Colonic mucosa (tissue), 4 donors: Measurements from ENCODE around the gene GPR87. TPM values are rescaled to one million over a fixed set of nuclear protein-coding genes. Genes with fewer than 3 reads are reported as not detected.
A peak's percentile ranks its signal among the peaks of the same experiment; 100 is the strongest.

Source experiments
- DNase-seq: peaks from one replicate; pipeline ENCODE4 v3.0.0-alpha.2; 2020
- H3K27ac ChIP-seq: fragments of 200-600 bp; one replicate; pipeline ENCODE4 v1.8.0; 2021
- H3K27me3 ChIP-seq: fragments of 200-600 bp; one replicate; pipeline ENCODE4 v1.8.0; 2021
- H3K36me3 ChIP-seq: fragments of 200-600 bp; one replicate; pipeline ENCODE4 v1.8.0; 2021
- H3K4me1 ChIP-seq: fragments of 200-600 bp; one replicate; pipeline ENCODE4 v1.8.0; 2021; ENCODE audit warnings: mild to moderate bottlenecking
- H3K4me3 ChIP-seq: fragments of 200-600 bp; one replicate; pipeline ENCODE4 v1.8.0; 2021
- H3K9ac ChIP-seq, 2 donors: one replicate each; pipeline ENCODE4 v1.7.0; 2013; ENCODE audit warnings: control low read depth in 2 of 2, low read depth in 2 of 2, low read length in 2 of 2
- H3K9me3 ChIP-seq: fragments of 200-600 bp; one replicate; pipeline ENCODE4 v1.8.0; 2021
- CTCF ChIP-seq: fragments of 200-600 bp; IDR thresholded peaks from one replicate; pipeline ENCODE4 v1.8.0; 2022; ENCODE audit warnings: antibody characterized with exemption, mild to moderate bottlenecking
- intact Hi-C: fragments of 100-400 bp; cut with DNase I; formaldehyde crosslinking; loops from one replicate; pipeline ENCODE4 v1.14.1; 2022
- total RNA-seq, 2 donors: library from RNA; stranded (reverse); fragmentation: NEBNext Ultra II Directional in 1 of 2; extraction: Animal tissue kit (Norgen Biotek cat#: 25700) in 1 of 2; gene quantifications; one replicate each; pipeline ENCODE4 v1.2.1, GENCODE V29; 2021
- donor health status: healthy.
- donor health status: DM: no; HTN: no; CAD: no.
- donor health status: DM: no; HTN: no; CAD: no.

GPR87 gene
- total RNA-seq, 2 donors from 2014 or later: not detected

- no peaks in the 10 kb centered on the region for H3K9me3 ChIP-seq
- no peak for TF ChIP-seq CTCF
- intact Hi-C loops: no loop called here
- H3K27ac ChIP-seq: peak overlapping the region; percentile 37
- DNase-seq: no peak
- H3K36me3 ChIP-seq: no peaks in the 10 kb centered on the region
- H3K4me3 ChIP-seq: no peak overlapping the region
- no peaks in the 10 kb centered on the region for H3K27me3 ChIP-seq
- no peaks in the 10 kb centered on the region for H3K4me1 ChIP-seq
- H3K9ac ChIP-seq: no peak overlapping the region
Measured at GRCh38 chr3:151265866-151266265, 50.8 kb downstream of the GPR87 start.

DNA sequence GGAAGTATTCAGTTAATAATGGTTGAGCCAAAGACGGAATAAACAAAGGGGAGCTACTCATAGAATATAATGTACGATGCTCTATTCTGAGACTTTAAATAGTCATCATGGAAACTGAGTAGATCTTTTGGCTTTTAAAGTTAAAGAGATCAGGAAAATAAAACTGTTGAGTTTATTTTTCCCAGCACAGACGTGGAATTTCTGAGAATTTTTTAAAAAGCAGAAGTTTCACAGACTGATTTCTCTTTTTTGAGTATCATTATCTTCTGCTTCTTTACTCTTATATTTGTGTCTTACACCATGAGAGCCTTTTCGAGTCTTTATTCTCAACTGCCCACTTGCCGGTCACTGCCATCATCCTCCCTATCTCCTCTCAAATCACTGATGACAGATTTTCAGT, 51.5 kb downstream of the GPR87 start:
- no peaks in the 10 kb centered on the region for H3K9me3 ChIP-seq
- intact Hi-C loops: no loop called here
- TF ChIP-seq CTCF: no peak
- no peak overlapping the region for H3K9ac ChIP-seq
- H3K36me3 ChIP-seq: no peaks in the 10 kb centered on the region
- no peak overlapping the region for H3K4me3 ChIP-seq
- DNase-seq: no peak
- peak overlapping the region; percentile 27 for H3K27ac ChIP-seq
- H3K4me1 ChIP-seq: no peaks in the 10 kb centered on the region
- H3K27me3 ChIP-seq: no peaks in the 10 kb centered on the region

GRCh38 chr3:151264605-151265004, 52.0 kb downstream of the GPR87 start:
- Histone ChIP-seq H3K9me3 (no peaks in the 10 kb centered on the region), H3K4me3 (no peak overlapping the region), H3K9ac (no peak overlapping the region), H3K27me3 (no peaks in the 10 kb centered on the region), H3K27ac (peak overlapping the region; percentile 27), H3K4me1 (no peaks in the 10 kb centered on the region), H3K36me3 (no peaks in the 10 kb centered on the region)
- intact Hi-C loops: no loop called here
- TF ChIP-seq CTCF: no peak
- DNase-seq: no peak

DNA sequence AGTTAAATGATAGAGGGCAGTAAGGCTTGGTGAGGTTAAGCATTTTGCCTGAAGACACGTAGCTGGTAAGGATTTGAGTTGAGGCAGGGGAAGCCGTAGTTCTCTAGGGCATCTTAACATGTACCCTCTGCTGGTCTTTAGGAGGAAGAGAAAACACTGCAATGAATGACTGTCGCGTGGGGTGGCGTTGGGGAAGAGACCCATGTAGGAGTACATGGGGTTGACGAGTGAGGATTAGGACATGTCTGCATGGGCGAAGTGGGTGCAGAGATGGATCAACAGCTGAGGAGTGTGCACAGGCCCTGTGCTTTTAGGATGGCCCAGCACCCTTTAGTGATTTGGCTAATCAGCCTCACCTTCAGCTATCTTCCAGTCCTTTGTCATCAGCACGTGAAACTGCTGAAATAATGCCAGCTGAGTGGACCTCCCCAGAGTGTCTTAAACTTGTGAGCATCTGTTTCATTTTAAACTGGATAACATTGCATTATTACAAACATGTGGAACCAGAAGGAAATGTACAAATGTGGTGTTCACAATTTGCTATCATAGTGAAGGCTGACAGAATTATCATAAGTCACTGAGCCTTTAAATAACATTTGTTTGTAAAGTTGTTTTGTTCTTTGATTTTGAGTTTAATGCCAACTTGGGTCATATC, 53.6 kb downstream of the GPR87 start:
- TF ChIP-seq CTCF: no peak
- intact Hi-C loops: no loop called here
- Histone ChIP-seq H3K36me3 (no peaks in the 10 kb centered on the region), H3K9ac (no peak overlapping the region), H3K27me3 (no peaks in the 10 kb centered on the region), H3K27ac (no peak overlapping the region), H3K4me1 (no peaks in the 10 kb centered on the region), H3K4me3 (no peak overlapping the region), H3K9me3 (no peaks in the 10 kb centered on the region)
- no peak for DNase-seq

DNA sequence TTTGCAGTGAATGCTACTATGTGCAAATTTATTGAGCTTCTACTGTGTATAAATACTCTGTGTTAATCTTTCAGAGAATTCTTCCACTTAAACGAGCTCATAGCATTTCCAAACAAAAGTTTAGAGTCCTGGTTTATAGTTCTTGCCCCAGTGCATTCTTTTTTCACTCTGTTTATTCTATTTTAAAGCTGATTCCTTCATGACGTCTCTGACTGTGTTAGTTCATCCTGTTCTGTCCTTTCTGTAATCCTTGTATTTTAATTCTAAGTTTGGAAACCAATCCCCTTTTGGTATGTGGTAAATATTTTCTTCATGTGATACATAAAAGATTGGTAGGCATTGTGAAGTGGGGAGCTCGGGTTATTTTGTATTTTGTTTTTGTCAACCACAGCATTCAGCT, 57.0 kb downstream of the GPR87 start:
- no peaks in the 10 kb centered on the region for H3K36me3 ChIP-seq
- intact Hi-C loops: no loop called here

More for the DNA sequence above, 57.0 kb downstream of the GPR87 start:
- peak overlapping the region; percentile 27 for H3K27ac ChIP-seq
- no peak for TF ChIP-seq CTCF
- H3K9me3 ChIP-seq: no peaks in the 10 kb centered on the region
- H3K9ac ChIP-seq: no peak overlapping the region
- no peaks in the 10 kb centered on the region for H3K4me1 ChIP-seq
- H3K27me3 ChIP-seq: no peaks in the 10 kb centered on the region
- no peak overlapping the region for H3K4me3 ChIP-seq
- DNase-seq: no peak
